Activated T-cell treated with anti-CD3 and anti-CD28 coated beads, Interleukin-2, amount 50 U/mL, for 1 hour (primary cell): ENCODE data around the gene CEP63.

Source experiments
- DNase-seq: peaks from one replicate; pipeline ENCODE4 v3.0.0-alpha.2; 2020

CEP63 gene

GRCh38 chr3:134471521-134472193, 14.2 kb upstream of the CEP63 start:
- DNase-seq: no peak

GRCh38 chr3:134472831-134473230, 13.0 kb upstream of the CEP63 start:
- DNase-seq: no peak

GRCh38 chr3:134473868-134474546, 11.8 kb upstream of the CEP63 start:
- peak; percentile 58 for DNase-seq

- DNase-seq: no peak
Observed at GRCh38 chr3:134474956-134475355, 10.9 kb upstream of the CEP63 start.

- DNase-seq: no peak
Observed at GRCh38 chr3:134476306-134476705, 9.6 kb upstream of the CEP63 start.

- no peak for DNase-seq
Observed at GRCh38 chr3:134477002-134477401, 8.9 kb upstream of the CEP63 start.

GRCh38 chr3:134477938-134478337, 7.9 kb upstream of the CEP63 start:
- no peak for DNase-seq

- DNase-seq: no peak
Observed at GRCh38 chr3:134480546-134480945, 5.3 kb upstream of the CEP63 start.

- DNase-seq: no peak
Observed at GRCh38 chr3:134481166-134481565, 4.7 kb upstream of the CEP63 start.

- DNase-seq: no peak
Observed at GRCh38 chr3:134482622-134483021, 3.2 kb upstream of the CEP63 start.

- no peak for DNase-seq
Observed at GRCh38 chr3:134483195-134483900, 2.5 kb upstream of the CEP63 start.

GRCh38 chr3:134485075-134485717, 661 bp upstream of the CEP63 start:
- DNase-seq: no peak

- DNase-seq: no peak
Observed at GRCh38 chr3:134486577-134487041, 752 bp downstream of the CEP63 start.

- DNase-seq: no peak
Observed at GRCh38 chr3:134487406-134487805, 1.5 kb downstream of the CEP63 start.

GRCh38 chr3:134494495-134494894, 8.6 kb downstream of the CEP63 start:
- DNase-seq: no peak

- no peak for DNase-seq
Observed at GRCh38 chr3:134495980-134496379, 10.1 kb downstream of the CEP63 start.

GRCh38 chr3:134496471-134497071, 10.7 kb downstream of the CEP63 start:
- DNase-seq: no peak

GRCh38 chr3:134503266-134503665, 17.4 kb downstream of the CEP63 start:
- no peak for DNase-seq

GRCh38 chr3:134504132-134504531, 18.3 kb downstream of the CEP63 start:
- DNase-seq: no peak

GRCh38 chr3:134505485-134505884, 19.6 kb downstream of the CEP63 start:
- no peak for DNase-seq

- DNase-seq: no peak
Observed at GRCh38 chr3:134511500-134511899, 25.6 kb downstream of the CEP63 start.

- DNase-seq: no peak
Observed at GRCh38 chr3:134516905-134517304, 31.0 kb downstream of the CEP63 start.

GRCh38 chr3:134517791-134518190, 31.9 kb downstream of the CEP63 start:
- no peak for DNase-seq
